Stimulated activated CD4-positive, alpha-beta T cell treated with anti-CD3 and anti-CD28 coated beads, Interleukin-1b, Interleukin-23, amount 100 ng/mL, for 48 hours (primary cell): ENCODE results near the gene RASSF10.

Source experiments
- DNase-seq: peaks from one replicate; pipeline ENCODE4 v3.0.0-alpha.2; 2020

Gene RASSF10

GRCh38 chr11:12995188-12995587 is 13.9 kb upstream of the RASSF10 start:
- no peak for DNase-seq

DNA sequence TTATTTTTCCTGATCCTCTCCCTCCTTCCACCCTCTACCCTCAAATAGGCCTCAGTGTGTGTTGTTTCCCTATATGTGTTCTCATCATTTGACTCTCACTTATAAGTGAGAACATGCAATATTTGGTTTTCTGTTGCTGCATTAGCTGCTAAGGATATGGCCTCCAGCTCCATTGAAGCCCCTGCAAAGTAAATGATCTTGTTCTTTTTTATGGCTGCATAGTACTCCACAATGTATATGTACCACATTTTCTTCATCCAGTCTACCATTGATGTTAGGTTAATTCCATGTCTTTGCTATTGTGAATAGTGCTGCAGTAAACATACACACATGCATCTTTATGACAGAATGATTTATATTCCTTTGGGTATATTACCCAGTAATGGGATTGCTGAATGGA is 13.3 kb upstream of the RASSF10 start:
- no peak for DNase-seq

DNA sequence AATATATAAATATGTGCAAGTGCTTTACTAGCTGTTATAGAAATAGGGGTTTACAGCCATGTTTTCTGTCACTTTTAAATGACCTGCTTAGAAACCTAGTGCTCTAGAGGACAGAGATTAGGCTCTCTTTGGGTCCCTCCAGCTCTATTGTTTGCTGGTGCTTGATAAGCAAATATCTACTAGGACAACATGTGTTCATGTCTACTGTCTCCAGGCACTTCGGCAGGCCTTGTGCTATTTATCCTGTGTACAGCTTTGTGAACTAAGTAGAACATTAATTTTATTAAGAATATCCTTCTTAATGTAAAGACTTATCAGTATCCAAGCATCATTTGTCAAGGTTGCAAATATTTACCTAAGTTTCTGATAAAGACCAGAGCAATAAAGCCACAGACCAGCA is 11.9 kb upstream of the RASSF10 start:
- no peak for DNase-seq

DNA sequence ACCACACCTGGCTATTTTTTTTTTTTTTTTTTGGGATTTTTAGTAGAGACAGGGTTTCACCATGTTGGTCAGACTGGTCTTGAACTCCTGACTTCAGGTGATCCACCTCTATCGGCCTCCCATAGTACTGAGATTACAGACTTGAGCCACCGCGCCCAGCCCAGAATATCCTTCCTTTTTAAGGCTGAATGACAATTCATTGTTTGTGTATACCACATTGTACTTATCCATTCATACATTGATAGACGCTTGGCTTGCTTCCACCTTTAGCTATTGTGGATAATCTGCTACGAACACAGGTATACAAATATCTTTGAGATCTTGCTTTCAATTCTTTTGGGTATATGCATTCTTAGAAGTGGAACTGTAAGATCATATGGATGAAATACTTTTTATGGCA is 10.8 kb upstream of the RASSF10 start:
- DNase-seq = no peak

DNA sequence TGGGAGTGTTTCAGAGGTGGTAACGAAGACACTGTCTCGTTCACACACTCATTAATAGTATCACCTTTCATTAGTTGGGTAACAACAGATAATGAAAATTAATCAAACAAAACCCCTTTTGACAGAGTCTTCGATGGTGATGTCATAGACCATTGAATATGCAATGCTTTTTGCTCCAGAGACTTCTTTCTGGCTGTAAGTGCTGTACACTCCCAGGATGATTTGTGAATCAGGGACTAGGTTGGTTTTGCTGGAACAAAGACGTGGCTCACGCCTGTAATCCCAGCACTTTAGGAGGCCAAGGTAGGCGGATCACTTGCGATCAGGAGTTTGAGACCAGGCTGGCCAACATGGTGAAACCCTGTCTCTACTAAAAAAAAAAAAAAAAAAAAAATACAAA is 9.5 kb upstream of the RASSF10 start:
- DNase-seq = no peak

DNA sequence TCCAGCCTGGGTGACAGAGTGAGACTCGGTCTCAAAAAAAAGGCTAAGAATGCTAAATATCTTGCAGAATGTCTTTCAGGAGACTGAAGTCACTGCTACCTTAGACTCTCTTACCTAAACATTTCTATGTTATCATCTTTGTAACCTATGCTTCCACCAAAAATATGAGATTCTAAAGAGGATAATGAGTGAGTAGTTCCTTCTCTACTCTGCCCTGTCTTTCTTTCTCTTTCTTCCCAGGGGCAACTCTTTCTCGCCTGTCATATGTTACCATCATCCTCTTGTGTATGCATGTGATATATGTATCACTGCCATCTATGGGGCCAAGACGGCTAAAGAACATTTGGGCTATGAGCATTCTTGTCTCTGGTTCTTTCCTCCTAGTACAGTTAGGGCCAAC is 9.0 kb upstream of the RASSF10 start:
- DNase-seq = no peak

DNA sequence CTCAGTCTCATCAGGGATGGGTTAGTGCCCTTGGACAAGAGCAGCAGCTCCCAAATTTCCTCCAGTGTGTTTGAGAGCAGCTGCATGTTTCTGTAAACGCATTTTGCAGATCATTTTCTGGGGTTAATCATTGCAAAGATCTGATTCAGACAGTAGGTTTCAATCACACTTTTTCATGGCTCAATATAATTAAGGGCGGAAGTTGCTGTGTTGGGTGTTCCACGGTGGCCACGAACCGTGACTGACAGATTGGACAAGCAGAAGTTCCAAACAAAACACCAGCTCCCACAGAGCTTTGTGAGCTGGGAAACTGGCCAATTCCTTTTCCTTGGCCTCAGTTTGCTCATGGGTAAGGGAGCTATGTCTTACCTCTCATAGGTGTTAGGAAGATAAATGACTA is 8.4 kb upstream of the RASSF10 start:
- no peak for DNase-seq

GRCh38 chr11:13003736-13004493 is 5.2 kb upstream of the RASSF10 start:
- DNase-seq = no peak

DNA sequence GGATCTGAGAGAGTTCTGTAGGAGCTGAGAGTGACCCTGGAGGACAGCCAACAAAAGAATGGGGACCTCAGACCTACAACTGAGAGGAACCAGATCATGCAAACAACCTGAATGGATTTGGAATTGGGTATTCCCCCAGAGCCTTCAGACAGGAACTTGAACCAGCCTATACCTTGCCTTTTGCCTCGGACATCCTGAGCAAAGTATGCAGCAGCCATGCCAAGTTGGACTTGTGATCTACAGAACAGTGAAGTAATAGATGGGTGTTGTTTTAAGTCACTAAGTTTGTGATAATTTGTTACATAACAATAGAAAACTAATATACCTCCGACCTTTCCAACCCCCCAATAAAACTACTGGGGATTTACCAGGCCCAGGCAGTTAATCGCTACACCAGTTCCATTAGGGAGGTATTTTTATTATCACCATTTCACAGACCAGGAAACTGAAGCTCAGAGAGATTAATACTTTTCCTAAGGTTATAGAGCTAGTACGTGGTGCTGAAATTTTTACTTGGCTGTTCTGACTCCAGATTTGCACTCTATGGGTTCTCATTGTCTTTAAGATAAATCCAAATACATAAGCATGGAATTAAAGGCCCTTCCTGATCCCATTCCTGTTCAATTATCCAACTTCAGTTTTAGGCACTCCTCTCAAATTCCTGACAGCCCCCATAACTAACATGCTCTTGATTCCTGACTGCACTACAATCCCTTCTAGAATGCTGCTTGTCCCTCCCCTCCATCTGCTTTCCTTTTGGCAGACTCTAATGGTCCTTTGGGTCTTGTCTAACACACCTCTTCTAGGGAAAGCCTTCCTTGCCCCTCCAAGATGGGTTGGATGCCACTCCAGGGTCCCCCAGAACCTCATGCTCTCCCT is 1.7 kb upstream of the RASSF10 start:
- no peak for DNase-seq

- no peak for DNase-seq
These were observed 1.1 kb upstream of the RASSF10 start for GRCh38 chr11:13008061-13008435.

DNA sequence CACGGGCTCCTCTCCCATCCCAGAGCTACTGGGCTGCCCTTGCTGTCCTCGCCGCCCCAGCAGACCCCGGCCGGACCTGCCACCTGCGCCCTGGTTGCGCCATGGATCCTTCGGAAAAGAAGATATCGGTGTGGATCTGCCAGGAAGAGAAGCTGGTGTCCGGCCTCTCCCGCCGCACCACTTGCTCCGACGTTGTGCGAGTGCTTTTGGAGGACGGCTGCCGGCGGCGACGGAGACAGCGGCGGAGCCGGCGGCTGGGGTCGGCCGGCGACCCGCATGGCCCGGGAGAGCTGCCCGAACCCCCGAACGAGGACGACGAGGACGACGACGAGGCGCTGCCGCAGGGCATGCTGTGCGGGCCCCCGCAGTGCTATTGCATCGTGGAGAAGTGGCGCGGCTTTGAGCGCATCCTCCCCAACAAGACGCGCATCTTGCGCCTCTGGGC is 382 bp downstream of the RASSF10 start:
- DNase-seq = no peak

DNA sequence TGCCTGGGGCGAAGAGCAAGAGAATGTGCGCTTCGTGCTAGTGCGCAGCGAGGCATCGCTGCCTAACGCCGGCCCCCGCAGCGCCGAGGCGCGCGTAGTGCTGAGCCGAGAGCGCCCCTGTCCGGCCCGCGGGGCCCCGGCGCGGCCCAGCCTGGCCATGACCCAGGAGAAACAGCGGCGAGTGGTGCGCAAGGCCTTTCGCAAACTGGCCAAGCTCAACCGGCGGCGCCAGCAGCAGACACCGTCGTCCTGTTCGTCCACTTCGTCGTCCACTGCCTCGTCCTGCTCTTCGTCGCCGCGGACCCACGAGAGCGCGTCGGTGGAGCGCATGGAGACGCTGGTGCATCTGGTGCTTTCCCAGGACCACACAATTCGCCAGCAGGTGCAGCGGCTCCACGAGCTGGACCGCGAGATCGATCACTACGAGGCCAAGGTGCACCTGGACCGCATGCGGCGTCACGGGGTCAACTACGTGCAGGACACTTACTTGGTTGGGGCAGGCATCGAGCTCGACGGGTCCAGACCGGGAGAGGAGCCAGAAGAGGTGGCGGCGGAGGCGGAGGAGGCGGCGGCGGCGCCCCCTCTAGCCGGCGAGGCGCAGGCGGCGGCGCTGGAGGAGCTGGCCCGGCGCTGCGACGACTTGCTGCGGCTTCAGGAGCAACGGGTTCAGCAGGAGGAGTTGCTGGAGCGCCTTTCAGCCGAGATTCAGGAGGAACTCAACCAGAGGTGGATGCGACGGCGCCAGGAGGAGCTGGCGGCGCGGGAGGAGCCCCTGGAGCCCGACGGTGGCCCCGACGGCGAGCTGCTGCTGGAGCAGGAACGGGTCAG is 1.0 kb downstream of the RASSF10 start:
- no peak for DNase-seq

GRCh38 chr11:13010749-13011465 is 1.8 kb downstream of the RASSF10 start:
- DNase-seq = no peak

GRCh38 chr11:13011466-13012055 is 2.4 kb downstream of the RASSF10 start:
- no peak for DNase-seq

DNA sequence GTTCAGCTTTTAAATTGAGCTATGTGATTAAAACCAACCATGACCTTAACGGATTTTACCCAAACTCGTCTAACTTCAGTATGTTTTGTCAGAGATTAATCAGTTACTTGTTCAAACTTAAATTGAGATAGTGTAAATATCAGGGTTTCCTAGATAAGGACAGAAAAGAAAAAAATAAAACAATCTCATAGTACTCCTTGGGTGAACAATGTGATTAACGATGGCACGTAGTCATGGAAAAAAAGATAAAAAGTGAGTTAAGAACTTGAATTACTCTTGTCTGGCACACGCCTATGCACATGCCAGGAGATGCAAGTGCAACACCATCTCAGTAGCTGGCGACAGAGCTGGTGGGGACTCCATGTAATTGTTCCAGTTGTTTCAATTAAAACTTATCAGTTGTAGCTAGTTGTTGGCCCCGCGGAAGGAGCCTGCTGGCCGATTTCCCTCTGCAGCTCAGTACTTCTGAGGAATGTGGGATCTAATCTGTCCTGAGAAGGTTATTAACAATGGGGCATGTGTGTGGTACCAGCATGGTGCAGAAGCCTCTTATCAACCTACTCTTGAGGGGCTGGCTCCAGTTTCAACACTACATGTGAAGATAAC is 3.0 kb downstream of the RASSF10 start:
- DNase-seq = no peak

- DNase-seq = no peak
These were observed 4.0 kb downstream of the RASSF10 start for GRCh38 chr11:13013054-13013488.

DNA sequence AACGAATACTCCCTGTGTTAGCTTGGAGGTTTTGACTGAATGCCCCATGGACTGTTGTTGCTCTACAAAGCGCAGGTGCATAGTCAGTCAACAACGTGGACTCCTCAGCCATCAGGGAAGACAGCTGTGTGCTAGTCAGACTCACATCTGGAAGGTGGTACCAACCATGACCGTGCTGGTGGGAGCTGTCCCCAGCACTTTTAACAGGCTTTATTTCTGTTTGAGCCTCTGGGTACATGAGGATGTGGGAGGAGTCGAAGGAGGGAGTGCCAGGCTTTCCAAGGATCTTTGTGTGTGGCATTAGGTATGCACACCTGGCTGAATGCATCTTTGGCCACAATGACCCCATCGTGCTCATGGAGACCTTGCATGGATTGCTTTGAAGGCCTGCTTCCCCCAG is 6.6 kb downstream of the RASSF10 start:
- no peak for DNase-seq

GRCh38 chr11:13016415-13016814 is 7.3 kb downstream of the RASSF10 start:
- no peak for DNase-seq

GRCh38 chr11:13019313-13019712 is 10.2 kb downstream of the RASSF10 start:
- no peak for DNase-seq

DNA sequence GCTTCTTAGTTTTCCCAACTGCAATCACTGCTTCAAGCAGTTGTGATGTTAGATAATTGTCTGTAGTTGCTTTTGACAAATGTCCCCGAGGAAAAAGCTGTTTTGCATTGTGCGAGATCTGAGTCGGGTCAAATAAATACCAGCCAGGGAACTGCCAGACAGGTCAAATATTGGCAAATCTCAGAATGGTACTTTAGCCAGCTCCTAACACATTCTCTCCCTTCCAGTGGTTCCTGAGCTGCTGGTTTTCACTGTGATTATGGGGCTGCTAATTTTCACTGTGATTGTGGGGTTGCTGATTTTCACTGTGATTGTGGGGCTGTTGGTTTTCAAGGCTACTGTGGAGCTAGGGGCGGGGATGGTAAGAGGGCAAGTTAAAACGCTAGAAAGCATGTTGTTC is 14.3 kb downstream of the RASSF10 start:
- no peak for DNase-seq

DNA sequence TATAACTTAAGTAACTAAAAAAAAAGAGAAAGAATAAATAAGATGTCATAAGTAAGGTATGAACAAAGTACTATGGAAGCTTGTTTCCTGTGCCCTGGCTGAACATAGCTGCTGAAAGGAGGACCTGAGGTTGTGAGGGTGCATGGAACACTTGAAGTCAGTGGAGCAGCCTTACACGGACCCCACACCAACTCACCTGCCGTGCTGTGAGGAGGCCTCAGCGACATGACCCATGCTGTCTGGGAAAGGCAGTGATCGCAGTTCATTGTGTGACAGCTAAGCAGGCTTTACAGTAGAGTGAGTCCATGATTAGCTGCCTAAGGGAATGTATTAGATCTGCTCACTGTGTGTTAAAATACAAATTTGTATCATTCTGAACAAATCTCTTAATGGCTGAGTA is 17.6 kb downstream of the RASSF10 start:
- DNase-seq = no peak

DNA sequence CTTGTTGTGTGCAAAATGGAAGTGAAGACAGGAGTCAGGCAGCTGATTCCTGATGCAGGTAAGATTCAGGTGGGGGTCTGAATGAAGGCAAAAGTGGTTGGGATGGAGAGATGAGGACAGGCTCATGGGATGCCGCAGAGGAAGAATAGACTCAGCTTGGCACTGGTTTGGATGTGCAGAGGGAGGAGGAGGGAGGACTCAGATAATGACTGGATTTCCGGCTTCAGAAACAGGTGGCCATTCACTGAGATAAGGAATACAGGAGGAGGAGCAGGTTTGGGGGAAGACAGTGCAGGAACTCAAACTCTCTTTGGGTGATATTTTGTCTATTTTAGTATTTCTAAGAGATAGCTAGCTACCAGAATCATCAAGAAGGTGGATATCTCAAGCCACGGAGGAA is 19.2 kb downstream of the RASSF10 start:
- DNase-seq = no peak
